Stimulated activated memory B cell treated with anti-CD40 and anti-IgM and Interleukin-4, amounts not matched to agents 10 μg/mL and 1 μg/mL and 100 μg/mL, for 72 hours (primary cell): Measurements from ENCODE around the gene CCNO.
A peak's percentile ranks its signal among the peaks of the same experiment; 100 is the strongest.

Source experiments
- ATAC-seq: fragments of 150-1000 bp; cut with Tn5 transposase; 2 replicates; pipeline ENCODE4 v1.10.0; 2021
- H3K27ac Mint-ChIP-seq: one replicate; pipeline ENCODE4 v1.8.0; 2022; ENCODE audit warnings: mild to moderate bottlenecking, mixed read lengths
- H3K27me3 Mint-ChIP-seq: one replicate; pipeline ENCODE4 v1.8.0; 2022; ENCODE audit warnings: mixed read lengths
- H3K36me3 Mint-ChIP-seq: one replicate; pipeline ENCODE4 v1.8.0; 2022; ENCODE audit warnings: mixed read lengths
- H3K4me1 Mint-ChIP-seq: one replicate; pipeline ENCODE4 v1.8.0; 2022; ENCODE audit warnings: mixed read lengths
- H3K4me3 Mint-ChIP-seq: one replicate; pipeline ENCODE4 v1.8.0; 2022; ENCODE audit warnings: mild to moderate bottlenecking, moderate library complexity, mixed read lengths
- H3K9me3 Mint-ChIP-seq: one replicate; pipeline ENCODE4 v1.8.0; 2022; ENCODE audit warnings: mixed read lengths

CCNO gene, protein sequence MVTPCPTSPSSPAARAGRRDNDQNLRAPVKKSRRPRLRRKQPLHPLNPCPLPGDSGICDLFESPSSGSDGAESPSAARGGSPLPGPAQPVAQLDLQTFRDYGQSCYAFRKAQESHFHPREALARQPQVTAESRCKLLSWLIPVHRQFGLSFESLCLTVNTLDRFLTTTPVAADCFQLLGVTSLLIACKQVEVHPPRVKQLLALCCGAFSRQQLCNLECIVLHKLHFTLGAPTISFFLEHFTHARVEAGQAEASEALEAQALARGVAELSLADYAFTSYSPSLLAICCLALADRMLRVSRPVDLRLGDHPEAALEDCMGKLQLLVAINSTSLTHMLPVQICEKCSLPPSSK

DNA sequence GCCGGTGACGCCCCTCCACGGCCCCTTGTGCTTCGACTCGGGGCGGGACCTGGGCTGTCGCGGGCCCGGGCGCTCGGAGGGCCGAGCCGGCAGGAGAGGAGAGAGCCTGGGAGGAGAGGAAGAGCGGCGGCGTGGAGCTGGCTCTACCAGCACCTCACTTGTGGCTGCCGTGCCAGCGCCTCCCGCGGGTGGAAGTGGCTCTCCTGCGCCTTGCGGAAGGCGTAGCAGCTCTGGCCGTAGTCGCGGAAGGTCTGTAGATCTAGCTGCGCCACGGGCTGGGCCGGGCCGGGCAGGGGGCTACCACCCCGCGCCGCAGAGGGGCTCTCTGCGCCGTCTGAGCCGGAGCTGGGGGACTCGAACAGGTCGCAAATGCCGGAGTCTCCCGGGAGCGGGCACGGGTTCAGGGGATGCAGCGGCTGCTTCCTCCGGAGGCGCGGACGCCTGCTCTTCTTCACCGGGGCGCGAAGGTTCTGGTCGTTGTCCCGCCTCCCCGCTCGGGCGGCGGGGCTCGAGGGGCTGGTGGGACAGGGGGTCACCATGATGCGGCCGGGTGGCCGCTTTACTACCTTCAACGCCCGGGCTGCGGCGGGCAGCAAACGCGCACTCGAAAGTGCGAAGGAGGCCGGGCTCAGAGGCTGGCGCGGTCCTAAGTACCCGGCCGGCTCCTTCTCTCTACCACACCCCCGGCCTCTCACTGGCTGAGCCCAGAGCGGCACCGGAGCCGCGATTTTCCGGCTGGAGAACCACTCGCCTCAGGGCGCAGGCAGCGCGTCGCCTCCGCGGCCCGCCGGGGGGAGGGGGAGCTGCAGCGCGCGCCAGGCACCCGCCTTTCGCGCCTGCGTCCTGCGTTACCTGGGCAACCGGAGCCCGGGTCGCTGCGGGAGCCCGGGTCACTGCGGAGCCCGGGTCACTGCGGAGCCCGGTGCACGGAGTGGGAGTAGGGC, at the start of gene CCNO:
TSS of gene CCNO (minus strand) at position 624 of the 944 bp plus-strand sequence. CDS start at position 539, 85 bp downstream.
- Mint-ChIP-seq H3K36me3 (no peaks in the 10 kb centered on the region), H3K4me3 (peak within 1 kb of the TSS; percentile 84), H3K27ac (peak within 1 kb of the TSS; percentile 33), H3K9me3 (no peaks in the 10 kb centered on the region), H3K27me3 (peaks cover 65% of the 10 kb centered on the region), H3K4me1 (peaks cover 33% of the 10 kb centered on the region)
- peak; percentile 80 for ATAC-seq

DNA sequence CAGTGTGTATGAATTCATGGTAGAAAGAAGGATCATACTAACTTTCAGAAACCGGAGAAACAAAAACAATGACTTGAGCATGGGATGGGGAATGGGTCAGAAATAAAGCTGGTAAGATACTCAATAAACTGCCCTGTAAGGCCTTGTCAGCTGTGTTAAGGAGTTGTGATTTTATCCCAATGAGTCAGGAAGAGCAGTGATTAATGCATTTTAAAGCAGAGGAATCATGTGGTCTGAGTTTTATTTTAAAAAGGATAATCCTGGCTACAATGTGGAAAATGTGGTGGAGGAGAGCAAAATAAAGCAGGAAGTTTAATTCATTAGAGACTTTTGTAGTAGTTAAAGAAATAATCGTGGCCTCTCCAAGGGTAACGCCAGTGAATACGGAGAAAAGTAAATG, 45.4 kb upstream of the CCNO start:
- peaks cover 65% of the 10 kb centered on the region for H3K36me3 Mint-ChIP-seq
- H3K4me1 Mint-ChIP-seq, result no peaks in the 10 kb centered on the region
- no peaks in the 10 kb centered on the region for H3K27me3 Mint-ChIP-seq
- ATAC-seq, result no peak
- no peaks in the 10 kb centered on the region for H3K9me3 Mint-ChIP-seq
- H3K4me3 Mint-ChIP-seq, result no peak overlapping the region
- H3K27ac Mint-ChIP-seq, result no peak overlapping the region

- no peaks in the 10 kb centered on the region for H3K9me3 Mint-ChIP-seq
- H3K4me1 Mint-ChIP-seq, result no peaks in the 10 kb centered on the region
- H3K27ac Mint-ChIP-seq, result no peak overlapping the region
Observed at GRCh38 chr5:55276771-55277170, 43.4 kb upstream of the CCNO start.

GRCh38 chr5:55258339-55258738, 24.9 kb upstream of the CCNO start:
- no peak overlapping the region for H3K4me3 Mint-ChIP-seq
- no peak for ATAC-seq
- no peaks in the 10 kb centered on the region for H3K9me3 Mint-ChIP-seq
- H3K4me1 Mint-ChIP-seq, result no peaks in the 10 kb centered on the region
- H3K36me3 Mint-ChIP-seq, result peaks cover 43% of the 10 kb centered on the region
- H3K27me3 Mint-ChIP-seq, result no peaks in the 10 kb centered on the region
- H3K27ac Mint-ChIP-seq, result no peak overlapping the region

More at GRCh38 chr5:55276771-55277170, 43.4 kb upstream of the CCNO start:
- H3K27me3 Mint-ChIP-seq, result no peaks in the 10 kb centered on the region
- no peak overlapping the region for H3K4me3 Mint-ChIP-seq
- peaks cover 67% of the 10 kb centered on the region for H3K36me3 Mint-ChIP-seq
- no peak for ATAC-seq

DNA sequence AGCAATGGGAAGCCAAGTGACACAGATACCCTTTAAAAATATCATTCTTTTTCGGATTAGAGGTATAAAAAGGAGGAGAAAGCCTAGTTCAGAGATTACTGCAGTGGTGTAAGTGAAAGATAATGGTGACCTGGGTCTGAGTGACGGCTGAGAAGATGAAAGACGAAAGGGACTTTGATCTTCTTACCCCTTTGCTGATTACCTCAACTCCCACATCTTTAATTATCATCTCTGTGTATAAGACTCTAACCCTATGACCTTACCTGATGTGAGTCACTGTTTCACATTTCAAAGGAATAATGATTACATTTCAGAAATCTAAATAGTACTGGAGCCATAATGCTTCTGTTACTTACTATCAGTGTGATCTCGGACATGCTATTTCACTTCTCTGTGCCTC, 21.4 kb upstream of the CCNO start:
- Mint-ChIP-seq H3K4me1 (no peaks in the 10 kb centered on the region), H3K27ac (no peak overlapping the region), H3K36me3 (peaks cover 29% of the 10 kb centered on the region), H3K4me3 (no peak overlapping the region), H3K27me3 (no peaks in the 10 kb centered on the region), H3K9me3 (no peaks in the 10 kb centered on the region)
- no peak for ATAC-seq

DNA sequence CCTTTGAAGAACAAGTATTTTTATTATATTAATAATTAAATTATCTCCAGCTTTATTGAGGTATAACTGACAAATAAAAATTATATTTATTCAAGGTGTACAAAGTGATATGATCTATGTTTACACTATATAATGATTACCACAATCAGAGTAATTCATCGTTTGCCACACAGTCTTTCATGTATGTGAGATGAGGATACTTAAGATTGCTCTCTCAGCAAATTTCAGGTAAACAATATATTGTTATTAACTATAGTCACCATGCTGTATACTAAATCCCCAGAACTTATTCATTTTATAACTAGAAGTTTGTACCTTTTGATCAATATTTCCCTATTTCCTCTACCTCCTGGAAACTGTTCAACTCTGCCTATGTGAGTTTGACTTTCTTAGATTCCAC, 16.7 kb upstream of the CCNO start:
- no peaks in the 10 kb centered on the region for H3K27me3 Mint-ChIP-seq
- H3K4me1 Mint-ChIP-seq, result no peaks in the 10 kb centered on the region

GRCh38 chr5:55241746-55242145, 8.3 kb upstream of the CCNO start:
- no peaks in the 10 kb centered on the region for H3K27me3 Mint-ChIP-seq
- no peak overlapping the region for H3K4me3 Mint-ChIP-seq
- H3K4me1 Mint-ChIP-seq, result no peaks in the 10 kb centered on the region
- H3K36me3 Mint-ChIP-seq, result no peaks in the 10 kb centered on the region
- ATAC-seq, result no peak
- peaks cover 3% of the 10 kb centered on the region for H3K9me3 Mint-ChIP-seq
- no peak overlapping the region for H3K27ac Mint-ChIP-seq

More for the DNA sequence above, 16.7 kb upstream of the CCNO start:
- Mint-ChIP-seq H3K27ac (no peak overlapping the region), H3K4me3 (no peak overlapping the region), H3K9me3 (peaks cover 5% of the 10 kb centered on the region), H3K36me3 (peaks cover 11% of the 10 kb centered on the region)
- no peak for ATAC-seq

DNA sequence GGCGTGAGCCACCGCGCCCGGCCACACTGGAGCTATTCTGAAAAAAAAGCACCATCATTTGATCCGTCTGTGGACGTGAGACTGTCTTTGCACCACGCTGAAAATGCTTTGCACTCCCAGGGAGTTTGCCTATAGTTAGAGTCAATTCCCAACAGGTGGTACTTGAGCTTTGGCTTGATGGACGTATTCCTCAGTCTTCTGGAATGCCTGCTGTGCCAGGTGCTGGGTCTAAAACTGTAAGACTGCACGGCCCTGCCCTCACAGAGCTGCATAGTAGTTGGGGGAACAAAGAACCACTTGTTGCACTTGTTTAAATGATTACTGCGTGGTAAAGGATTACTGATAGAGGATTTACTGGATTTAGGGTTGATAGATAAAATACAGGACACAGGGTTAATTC, 3.4 kb upstream of the CCNO start:
- H3K27me3 Mint-ChIP-seq, result peaks cover 30% of the 10 kb centered on the region
- H3K9me3 Mint-ChIP-seq, result no peaks in the 10 kb centered on the region
- no peak overlapping the region for H3K4me3 Mint-ChIP-seq
- H3K36me3 Mint-ChIP-seq, result no peaks in the 10 kb centered on the region
- peaks cover 21% of the 10 kb centered on the region for H3K4me1 Mint-ChIP-seq
- no peak overlapping the region for H3K27ac Mint-ChIP-seq
- no peak for ATAC-seq

DNA sequence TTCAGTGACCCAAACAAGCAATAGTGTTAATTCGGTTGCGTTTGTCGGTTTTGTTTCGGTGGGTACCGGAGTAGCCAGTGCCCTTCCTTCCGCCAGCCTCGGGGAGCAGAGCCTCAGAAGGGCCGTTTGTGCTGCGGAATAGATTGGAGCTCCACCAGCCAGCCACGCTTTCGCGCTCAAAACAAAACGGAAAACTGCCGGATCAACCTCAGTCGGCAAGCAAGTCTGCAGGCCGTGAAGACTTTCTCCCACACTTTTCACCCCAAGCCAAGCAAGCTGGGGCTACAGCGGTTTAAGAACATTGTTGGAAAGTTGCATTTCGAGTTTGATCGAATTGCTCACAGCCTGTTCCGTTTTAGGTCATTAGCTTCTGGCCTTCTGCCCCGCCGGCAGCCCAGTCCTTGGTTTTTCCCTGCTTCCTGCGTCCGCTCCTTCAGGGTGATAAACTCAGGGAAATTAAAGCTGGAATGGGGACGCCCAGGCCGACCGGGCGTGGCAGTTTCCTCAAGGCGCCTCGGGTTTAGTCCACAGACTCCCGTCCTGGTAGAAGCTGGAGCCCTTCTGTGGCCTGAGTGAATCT, 803 bp upstream of the CCNO start:
- H3K27me3 Mint-ChIP-seq, result peaks cover 56% of the 10 kb centered on the region
- H3K4me3 Mint-ChIP-seq, result peak overlapping the region; percentile 84
- no peaks in the 10 kb centered on the region for H3K36me3 Mint-ChIP-seq
- no peaks in the 10 kb centered on the region for H3K9me3 Mint-ChIP-seq
- no peak overlapping the region for H3K27ac Mint-ChIP-seq
- H3K4me1 Mint-ChIP-seq, result peaks cover 33% of the 10 kb centered on the region
- ATAC-seq, result no peak

- Mint-ChIP-seq H3K4me3 (peak overlapping the region; percentile 84), H3K4me1 (peaks cover 39% of the 10 kb centered on the region), H3K36me3 (no peaks in the 10 kb centered on the region), H3K27ac (peak overlapping the region; percentile 33), H3K27me3 (peaks cover 74% of the 10 kb centered on the region), H3K9me3 (no peaks in the 10 kb centered on the region)
- ATAC-seq, result no peak
Observed at GRCh38 chr5:55232271-55232984, 980 bp downstream of the CCNO start.

- no peaks in the 10 kb centered on the region for H3K9me3 Mint-ChIP-seq
- ATAC-seq, result no peak
- peak overlapping the region; percentile 84 for H3K4me3 Mint-ChIP-seq
- H3K27ac Mint-ChIP-seq, result peak overlapping the region; percentile 33
- peaks cover 39% of the 10 kb centered on the region for H3K4me1 Mint-ChIP-seq
- H3K27me3 Mint-ChIP-seq, result peaks cover 75% of the 10 kb centered on the region
- no peaks in the 10 kb centered on the region for H3K36me3 Mint-ChIP-seq
Observed at GRCh38 chr5:55231919-55232270, 1.5 kb downstream of the CCNO start.

- no peak for ATAC-seq
- Mint-ChIP-seq H3K9me3 (no peaks in the 10 kb centered on the region), H3K4me3 (peak overlapping the region; percentile 84), H3K36me3 (no peaks in the 10 kb centered on the region), H3K4me1 (peaks cover 41% of the 10 kb centered on the region), H3K27me3 (peaks cover 79% of the 10 kb centered on the region), H3K27ac (peak overlapping the region; percentile 33)
Observed at GRCh38 chr5:55231029-55231918, 2.1 kb downstream of the CCNO start.

DNA sequence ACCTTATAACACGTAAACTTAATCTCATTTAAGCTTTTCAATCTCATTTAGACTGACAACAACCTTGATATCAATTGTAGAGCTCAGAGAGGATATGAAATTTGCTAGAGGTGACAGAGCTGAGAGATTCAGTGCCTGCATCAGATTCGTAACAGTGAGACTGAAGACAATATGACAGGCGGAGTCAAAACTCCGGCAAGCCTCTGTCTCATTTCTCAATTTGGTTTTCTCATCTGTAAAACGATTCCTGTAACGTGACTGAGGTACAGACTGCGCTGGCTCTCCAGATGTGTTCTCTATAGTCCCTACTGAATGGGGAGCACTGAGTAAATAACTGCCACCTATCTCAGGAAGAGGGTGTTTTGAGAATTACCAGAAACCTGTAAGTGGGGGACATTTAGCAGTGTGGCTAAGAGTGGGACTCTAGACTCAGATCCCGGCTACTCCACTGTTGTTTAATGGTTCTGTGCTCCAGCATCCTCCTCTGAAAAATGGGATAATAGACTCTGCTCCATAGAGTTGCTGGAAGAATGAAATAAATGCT, 3.2 kb downstream of the CCNO start:
- H3K9me3 Mint-ChIP-seq, result no peaks in the 10 kb centered on the region
- no peak overlapping the region for H3K4me3 Mint-ChIP-seq
- H3K27ac Mint-ChIP-seq, result no peak overlapping the region
- H3K4me1 Mint-ChIP-seq, result peaks cover 45% of the 10 kb centered on the region
- H3K27me3 Mint-ChIP-seq, result peaks cover 88% of the 10 kb centered on the region
- ATAC-seq, result no peak
- H3K36me3 Mint-ChIP-seq, result no peaks in the 10 kb centered on the region
